GM12873 (cell line): ENCODE measurements around the gene RNF208.

Experiments
- CTCF ChIP-seq: IDR thresholded peaks from 2 replicates; pipeline ENCODE4 v1.5.1; 2012; ENCODE audit warnings: low read depth, mild to moderate bottlenecking, moderate library complexity, low read length, control low read depth; ENCODE audit not compliant: insufficient read depth; ENCODE audit errors: missing control alignments

Gene RNF208

GRCh38 chr9:137224830-137225694, 3.0 kb upstream of the RNF208 start, which contains the start of gene CYSRT1:
Gene CYSRT1 (plus strand): TSS chr9:137225174. CDS start chr9:137225622, 448 bp downstream.
- no peak for TF ChIP-seq CTCF

- no peak for TF ChIP-seq CTCF
Measured at GRCh38 chr9:137223078-137223970, 1.3 kb upstream of the RNF208 start.

GRCh38 chr9:137221506-137222111, 431 bp downstream of the RNF208 start:
- no peak for TF ChIP-seq CTCF

- TF ChIP-seq CTCF = no peak
Measured at GRCh38 chr9:137221095-137221505, 940 bp downstream of the RNF208 start.

- no peak for TF ChIP-seq CTCF
Measured at GRCh38 chr9:137220317-137221094, 1.5 kb downstream of the RNF208 start.

- TF ChIP-seq CTCF = no peak
Measured at GRCh38 chr9:137219757-137220316, 2.2 kb downstream of the RNF208 start.
